ENCODE measurements around the gene FIZ1.

Gene FIZ1, protein sequence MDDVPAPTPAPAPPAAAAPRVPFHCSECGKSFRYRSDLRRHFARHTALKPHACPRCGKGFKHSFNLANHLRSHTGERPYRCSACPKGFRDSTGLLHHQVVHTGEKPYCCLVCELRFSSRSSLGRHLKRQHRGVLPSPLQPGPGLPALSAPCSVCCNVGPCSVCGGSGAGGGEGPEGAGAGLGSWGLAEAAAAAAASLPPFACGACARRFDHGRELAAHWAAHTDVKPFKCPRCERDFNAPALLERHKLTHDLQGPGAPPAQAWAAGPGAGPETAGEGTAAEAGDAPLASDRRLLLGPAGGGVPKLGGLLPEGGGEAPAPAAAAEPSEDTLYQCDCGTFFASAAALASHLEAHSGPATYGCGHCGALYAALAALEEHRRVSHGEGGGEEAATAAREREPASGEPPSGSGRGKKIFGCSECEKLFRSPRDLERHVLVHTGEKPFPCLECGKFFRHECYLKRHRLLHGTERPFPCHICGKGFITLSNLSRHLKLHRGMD

DNA sequence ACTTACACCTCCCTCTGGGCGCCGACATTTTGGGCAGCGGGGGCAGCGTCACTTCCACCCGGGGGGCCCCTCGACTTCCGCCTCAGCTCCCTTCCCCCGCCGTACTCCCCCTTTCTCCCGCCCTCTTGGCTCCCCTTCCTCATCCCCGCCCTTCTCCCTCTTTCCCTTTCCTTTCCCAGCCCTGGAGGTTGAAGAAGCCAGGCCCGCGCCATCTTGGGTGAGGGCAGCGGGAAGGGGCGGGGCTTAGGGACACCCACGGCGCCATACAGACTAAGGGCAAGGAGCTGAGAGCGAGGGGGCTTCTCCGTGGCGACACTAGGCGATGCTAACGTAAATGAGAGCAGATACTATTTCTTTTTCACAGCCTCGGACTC lies at the start of gene FIZ1:
FIZ1 (minus strand) TSS at position 50 of the 374 bp plus-strand sequence. CDS start 1,652 bp downstream, outside the sequence.
- peak; percentile 89 for DNase-seq

DNA sequence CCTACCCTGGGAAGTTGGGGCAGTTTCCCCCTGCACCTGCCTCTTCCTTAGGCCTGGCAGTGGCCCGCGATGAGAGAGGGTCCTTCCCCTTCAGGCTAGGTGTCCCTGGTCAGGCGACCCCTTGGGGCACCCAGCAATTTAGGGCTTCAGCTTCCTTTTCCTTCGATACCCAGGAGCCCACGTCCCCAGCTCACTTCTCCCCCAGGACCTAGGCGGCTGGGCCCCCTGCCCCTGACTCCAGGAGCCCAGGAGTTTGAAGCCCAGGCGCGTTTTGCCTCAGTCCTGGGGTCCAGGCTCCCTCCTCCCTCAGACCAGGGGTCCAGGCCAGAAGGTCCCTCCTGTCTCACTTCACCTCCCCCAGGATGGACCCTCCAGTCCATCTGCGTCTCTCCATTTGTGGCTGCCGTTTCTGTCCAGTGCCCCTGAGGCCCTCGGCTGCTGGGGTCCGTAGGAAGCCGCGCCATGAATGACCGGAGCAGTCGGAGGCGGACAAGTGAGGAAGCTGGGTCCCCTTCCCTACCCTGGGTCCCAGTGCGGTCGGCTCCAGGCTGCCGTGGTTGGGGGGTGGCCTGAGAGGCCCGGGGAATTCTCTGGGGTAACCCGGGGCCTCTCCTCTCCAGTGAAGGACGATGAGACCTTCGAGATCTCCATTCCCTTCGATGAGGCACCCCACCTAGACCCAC lies 49.4 kb upstream of the FIZ1 start:
- DNase-seq: no peak

DNA sequence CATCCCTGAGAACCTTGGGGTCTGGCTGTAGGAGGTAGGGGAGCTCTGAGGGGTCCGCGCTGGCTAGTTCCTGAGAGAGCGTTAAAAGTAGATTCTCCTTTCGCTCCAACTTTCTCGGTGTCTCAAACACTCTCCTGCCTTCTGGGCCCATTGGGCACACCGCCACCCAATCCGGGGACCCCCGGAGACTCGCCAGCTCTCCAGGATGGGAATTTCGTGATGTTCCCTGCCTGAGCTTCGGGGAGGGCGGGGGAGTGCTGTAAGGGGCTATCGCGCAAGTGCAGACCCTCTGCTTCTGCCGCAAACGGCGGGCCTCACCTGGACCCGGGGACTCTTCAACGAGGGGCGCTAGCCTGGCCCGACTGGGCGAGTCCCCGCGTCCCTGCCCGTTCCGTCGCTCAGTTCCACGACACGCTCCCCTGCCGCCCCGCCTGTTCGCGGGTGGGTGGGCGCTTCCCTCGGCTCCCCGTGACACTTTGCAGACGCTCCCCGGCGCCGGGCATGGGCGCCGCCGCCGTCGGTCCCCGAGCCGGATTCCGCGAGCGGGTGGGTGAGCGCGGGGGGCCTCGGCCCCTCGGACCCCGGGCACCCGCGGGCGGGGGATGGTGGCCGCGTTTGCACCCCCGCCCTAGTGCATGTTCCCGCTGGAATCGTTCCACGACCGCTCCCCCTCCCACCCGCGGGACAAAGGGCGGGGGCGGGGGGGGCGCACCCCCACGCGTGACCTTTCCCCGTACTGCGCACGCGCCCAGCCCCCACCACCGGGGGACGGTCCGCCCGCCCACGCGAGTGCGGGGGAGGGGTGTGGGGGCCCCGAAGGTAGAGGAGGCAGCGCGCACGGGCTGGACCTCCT lies 48.6 kb upstream of the FIZ1 start, which contains the start of gene CCDC106:
CCDC106 (plus strand) TSS at position 481 of the 853 bp plus-strand sequence. CDS start 835 bp downstream, outside the sequence.
- peak; percentile 27 for DNase-seq

DNA sequence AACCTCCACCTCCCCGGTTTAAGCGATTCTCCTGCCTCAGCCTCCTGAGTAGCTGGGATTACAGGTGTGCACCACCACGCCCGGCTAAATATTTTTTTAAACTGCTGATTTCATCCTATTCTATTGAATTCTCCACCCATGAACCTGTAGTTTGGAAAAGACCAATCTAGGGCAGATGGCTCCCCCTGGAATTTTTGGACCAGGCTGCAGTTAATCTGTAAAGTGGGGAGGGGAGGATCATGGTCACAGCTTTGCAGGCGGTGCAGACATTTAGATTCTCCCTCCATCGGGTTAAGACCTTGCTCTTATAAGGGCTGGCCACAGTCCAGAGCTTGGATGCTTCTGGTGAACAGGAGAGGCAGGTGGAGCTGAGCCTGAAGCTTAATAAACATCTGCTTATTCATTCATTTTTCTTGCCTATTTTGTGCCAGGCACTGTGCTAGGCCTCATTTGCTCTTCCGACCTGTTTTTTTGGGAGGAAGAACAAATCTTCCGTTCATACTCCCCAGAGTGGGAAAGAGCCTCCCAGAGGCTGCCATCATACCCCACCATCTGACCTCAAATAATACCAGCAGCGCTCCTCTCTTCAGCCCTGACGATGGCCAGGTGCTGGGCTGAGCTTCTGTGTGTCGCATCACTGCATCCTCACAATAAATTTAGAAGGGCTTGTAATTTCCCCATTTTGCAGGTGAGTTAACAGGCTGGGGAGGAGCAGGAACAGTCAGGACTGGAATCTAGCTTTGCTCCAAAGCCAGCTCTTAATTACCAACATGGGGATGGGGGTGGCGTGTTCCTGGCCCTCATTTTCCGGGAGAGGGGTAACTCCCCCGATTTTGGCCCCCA lies 47.8 kb upstream of the FIZ1 start:
- DNase-seq: no peak

DNA sequence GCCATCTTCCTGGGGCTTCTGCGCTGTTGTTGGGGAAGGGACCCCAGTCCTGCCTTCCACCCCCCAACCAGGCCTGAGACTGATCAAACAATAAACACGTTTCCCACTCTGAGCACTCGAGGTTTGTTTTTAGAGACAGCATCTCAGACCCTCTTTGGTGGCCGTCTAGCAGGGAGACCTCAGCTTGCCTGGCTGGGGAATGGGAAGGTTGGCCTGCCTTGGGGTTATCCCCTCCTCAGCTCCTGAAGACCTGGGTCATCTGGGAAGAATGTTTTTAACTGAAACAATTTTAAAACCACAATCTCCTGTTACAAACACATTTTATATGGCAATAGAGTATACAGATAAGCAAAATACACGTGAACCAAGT lies 46.2 kb upstream of the FIZ1 start:
- DNase-seq: no peak

DNA sequence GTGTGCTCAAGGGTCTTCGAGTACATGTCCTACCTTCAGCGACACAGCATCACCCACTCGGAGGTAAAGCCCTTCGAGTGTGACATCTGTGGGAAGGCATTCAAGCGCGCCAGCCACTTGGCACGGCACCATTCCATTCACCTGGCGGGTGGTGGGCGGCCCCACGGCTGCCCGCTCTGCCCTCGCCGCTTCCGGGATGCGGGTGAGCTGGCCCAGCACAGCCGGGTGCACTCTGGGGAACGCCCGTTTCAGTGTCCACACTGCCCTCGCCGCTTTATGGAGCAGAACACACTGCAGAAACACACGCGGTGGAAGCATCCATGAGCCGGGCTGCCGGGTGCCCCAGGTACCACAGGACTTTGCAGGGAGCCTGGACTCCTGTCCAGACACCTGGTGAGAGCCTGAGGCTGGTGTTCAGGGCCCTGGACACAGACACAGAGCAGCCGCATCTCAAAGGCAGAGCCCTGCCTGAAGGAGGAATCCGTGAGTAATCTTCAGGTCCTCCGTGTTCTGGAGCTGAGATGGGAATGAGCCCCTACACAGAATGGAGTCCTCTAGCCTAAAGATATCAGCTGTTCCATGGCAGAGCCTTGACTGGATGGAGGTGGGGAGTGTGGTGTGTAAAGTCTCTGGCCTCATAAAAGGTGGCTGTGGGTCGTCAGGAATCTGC lies 45.7 kb upstream of the FIZ1 start:
- DNase-seq: no peak

DNA sequence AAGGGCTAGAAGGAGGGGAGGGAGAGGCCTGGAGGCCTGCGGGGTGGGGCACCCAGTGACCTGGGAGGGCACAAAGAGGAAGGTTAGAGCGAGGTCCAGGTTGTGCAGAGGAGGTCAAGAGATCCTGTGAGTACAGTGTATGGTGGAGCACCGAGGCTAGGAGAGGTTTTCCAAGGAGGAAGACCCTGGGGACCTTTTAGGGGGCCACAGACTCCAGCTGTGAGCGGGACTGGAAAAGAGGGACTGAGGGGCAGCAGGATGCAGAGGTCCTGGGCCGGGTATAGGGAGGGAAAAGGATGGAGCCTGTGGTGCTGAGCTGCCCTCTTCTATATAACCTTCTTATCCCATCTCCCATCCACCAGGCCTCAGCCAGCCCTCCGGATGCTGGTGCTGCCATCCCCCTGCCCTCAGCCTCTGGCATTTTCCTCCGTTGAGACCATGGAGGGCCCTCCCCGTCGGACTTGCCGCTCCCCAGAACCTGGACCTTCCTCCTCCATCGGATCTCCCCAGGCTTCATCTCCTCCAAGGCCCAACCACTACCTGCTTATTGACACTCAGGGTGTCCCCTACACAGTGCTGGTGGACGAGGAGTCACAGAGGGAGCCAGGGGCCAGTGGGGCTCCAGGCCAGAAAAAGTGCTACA lies 45.0 kb upstream of the FIZ1 start:
- DNase-seq: no peak

DNA sequence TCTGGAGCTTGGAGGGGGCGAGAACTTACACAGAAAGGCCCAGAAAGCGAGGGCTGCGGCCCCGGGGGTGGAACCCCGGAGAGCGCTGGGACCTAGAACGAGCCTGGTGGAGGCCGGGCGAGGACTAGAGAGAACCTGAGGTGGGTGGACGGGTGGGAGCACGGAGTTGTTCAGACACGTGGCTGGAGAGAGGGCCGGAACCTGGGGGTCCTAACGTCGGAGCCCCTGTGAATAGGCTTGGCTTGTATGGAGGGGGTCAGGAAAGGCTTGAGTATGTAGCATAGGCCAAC lies 44.5 kb upstream of the FIZ1 start:
- no peak for DNase-seq

DNA sequence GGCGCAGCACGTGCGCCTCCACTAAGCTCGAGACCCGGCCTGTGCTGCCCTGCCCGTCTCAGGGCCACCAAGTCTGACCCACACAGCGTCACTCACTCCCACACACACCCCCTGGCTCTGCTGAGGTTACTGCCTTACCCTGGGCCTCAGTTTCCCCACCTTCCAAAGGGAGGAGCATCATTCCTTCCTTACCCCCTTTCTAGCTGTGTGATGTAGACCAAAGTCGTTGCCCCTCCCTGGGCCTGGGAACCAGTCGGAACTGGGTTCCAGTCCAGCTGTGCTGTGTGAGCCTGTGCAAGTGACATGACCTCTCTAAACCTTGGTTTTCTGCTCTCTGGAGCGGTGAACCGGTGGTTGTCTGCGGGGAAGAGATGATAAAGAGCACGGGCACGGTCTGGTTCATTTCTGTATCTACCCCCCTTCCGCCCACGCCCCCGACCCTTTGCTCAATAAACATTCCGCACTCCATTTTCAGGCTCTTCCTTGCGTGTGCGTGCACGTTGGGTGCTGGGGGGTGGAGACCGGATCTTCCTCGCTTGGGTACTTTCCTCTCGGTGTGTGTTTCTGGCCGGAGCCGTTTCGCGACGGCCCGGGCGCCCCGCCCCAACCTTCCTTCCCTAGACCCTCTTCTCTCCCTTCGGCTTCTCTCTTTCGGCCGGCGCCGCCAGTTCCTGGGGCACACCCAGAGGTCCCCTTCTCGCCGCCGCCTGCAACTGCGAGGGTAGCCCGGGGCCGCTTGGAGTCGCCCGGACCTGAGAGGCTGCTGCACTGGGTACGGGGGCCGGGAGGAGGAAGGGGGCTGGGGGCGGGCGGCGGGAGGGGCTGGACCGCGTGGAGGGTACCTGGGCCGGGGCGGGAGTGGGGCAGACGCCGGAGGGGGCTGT lies 43.9 kb upstream of the FIZ1 start, which contains the start of gene ZNF581:
ZNF581 (plus strand) TSS at position 647 of the 884 bp plus-strand sequence. CDS start 923 bp downstream, outside the sequence.
- DNase-seq: peak; percentile 24

DNA sequence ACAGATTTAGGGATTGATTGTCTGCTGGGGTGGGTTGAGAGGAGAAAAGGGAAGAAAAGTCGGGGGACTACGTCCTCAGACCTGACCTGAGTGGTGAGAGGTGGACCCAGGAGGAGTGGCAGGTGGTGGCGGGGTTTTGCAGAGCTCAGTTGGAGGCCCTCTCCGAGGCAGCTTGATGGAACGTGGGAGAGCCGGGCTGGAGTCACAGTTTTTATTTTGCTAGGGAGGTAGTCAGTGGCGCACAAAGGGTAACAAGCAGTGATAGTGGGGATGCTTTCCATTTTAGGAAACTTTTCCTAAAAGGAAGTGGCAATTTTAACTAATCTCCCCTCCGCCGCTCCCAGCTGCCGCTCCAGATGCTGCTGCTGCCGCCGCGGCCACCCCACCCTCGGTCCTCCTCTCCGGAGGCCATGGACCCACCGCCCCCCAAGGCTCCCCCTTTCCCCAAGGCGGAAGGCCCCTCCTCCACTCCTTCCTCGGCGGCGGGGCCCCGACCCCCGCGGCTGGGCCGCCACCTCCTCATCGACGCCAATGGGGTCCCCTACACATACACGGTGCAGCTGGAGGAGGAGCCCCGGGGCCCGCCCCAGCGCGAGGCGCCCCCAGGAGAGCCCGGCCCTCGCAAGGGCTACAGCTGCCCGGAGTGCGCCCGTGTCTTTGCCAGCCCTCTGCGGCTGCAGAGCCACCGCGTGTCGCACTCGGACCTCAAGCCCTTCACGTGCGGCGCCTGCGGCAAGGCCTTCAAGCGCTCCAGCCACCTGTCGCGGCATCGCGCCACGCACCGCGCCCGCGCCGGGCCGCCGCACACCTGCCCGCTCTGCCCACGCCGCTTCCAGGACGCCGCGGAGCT lies 43.1 kb upstream of the FIZ1 start:
- DNase-seq: no peak

DNA sequence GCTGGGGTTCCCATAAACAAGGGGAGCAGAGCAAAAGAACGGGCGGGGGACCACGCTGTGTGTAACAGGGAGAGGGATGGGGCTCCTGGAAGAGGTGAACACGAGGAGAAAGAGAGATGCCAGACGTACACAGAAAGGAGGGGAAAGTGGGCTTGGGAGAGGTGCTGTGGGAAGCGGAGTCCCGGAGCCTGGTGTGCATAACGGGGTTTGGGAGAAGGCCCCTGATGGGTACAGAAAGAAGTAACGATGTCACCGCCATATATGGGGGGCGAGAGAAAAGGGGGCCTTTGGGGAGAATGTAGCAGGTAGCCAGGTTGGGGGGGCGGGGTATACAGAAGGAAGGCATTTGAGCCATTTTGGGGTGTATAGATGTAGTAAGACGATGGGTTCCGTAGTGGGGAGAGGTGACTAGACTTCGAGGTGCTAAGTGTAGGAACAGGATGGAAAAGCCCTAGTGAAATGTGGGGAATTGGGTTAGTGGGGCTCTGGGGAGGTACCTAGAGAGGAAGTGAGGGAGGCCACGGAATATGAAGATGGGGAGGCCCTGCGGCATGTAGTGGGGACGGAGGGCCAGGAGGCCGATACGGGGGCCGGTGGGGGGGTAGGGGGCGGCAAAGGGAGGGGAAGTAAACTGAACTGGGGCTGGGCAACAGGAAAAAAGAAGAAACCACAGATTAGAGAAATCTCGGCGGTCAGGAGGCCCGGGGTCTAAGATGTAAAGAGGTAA lies 42.3 kb upstream of the FIZ1 start:
- no peak for DNase-seq

DNA sequence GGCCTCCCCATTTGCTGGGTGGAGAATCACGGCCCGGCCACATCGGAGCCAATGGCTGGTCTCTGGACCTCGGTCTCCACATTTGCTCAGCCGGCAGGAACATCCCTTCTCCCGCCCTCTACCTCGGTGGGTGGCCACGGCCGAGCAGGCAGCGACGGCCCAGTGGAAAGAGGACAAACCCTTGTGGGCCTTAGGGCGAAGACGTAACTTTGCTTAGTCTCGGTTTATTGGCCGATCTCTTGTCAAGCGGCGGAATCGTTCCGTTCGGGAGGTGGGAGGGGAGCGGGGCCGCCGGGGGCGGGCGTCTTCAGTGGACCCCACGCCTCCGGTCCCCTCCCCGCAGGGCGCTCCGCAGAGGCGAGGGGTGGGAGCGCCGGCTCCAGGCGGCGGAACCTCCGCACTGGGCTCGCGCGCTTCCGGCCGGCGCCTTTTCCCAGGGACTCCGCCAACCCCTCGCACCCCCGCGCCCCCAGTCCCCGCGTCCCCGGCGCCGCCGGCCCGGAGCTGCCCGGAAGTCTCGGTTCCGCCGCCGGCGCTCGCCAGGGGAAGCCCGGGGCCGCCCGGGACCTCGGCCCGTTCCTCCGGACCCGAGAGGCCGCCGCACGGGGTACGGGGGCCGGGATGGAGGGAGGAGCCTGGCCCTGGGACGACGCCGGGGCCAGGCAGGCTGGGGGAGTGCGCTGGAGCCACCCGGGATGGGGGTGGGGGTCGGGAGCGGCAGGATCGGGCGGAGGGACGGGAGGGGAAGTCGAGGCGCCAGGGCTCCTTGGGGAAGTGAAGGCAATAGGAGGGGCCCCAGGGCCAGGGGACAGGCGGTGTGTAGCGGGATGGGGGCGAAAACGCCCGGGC lies 41.5 kb upstream of the FIZ1 start, which contains the start of gene ZNF580:
ZNF580 (plus strand) TSS at position 426 of the 849 bp plus-strand sequence. CDS start 1,507 bp downstream, outside the sequence.
- no peak for DNase-seq

DNA sequence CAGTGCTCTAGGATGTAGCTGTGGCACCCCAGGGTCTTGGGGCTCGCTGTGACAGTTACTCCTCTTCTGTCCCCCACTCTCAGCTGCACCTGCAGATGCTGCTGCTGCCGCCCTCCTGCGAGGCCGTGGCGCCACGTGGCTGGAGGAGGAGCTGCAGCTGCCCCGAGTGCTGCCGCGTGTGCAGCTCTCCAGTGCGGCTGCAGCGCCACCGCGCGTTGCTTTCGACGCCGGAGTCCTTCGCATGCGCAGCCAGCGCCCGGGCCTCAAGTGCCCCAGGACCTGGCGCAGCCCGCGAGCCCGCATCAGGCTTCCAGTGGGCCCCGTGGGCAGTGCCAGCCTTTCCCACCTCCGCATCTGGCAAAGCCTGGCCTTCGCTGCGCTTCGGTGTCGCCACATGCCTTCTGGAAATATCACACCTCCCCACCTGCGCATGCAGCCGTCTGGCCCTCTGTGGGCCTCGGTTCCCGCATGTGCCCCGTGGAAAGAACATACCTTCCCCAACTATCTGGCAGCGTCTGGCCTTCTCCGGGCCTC lies 40.8 kb upstream of the FIZ1 start:
- no peak for DNase-seq

DNA sequence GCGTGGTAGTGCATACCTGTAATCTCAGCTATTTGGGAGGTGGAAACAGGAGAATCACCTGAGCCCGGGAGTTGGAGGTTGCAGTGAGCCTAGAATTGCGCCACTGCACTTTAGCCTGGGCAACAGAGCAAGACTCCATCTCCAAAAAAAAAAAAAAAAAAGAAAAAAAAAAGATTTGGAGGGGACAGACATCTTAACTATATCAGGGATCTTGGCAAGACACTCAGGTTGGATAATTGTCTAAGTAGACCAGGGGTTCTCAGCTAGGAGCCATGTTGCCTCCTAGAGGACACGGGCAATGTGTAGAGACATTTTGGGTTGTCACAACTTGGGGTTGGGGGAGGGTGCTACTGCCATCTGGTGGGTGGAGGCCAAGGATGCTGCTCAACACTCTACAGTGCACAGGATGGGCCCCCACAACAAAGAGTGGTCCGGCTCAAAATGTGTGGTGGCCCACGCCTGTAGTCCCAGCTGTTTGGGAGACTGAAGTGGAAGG lies 39.6 kb upstream of the FIZ1 start:
- no peak for DNase-seq

DNA sequence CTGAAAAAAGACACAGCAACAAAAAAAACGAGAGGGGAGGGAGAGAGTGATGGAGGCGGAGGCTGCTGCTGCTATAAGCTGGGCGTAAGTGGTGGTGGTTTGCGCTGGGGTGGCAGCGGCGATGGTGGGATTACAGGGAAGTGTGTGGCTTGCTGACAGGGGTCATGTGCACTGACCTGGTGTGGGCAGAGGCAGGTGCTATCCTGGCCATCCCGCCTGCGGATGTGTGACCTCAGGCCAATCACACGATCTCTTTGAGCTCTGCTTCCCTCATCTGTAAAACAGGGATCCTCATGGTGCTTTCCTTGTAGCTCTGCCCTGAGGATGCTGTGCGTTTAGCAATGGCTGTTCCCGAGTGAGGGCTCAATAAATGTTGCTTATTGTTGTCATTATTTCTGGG lies 38.2 kb upstream of the FIZ1 start:
- no peak for DNase-seq

DNA sequence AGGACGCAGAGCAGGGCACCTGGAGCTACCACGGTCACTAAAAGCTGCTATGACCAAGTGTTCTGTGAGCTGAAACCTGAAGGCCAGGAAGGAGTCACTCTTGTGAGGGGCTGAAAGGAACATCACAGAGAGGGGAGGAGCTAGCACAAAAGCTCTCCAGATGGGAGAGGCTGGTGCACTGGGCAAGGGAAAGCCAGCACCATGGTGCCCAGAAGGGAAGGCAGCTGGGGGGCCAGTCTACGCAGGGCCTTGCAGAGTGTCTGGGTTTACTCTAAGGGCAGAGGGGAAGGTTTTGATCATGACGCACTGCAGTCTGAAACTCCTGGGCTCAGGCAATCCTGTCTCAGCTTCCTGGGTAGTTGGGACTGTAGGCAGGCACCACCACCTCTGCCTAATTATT lies 37.4 kb upstream of the FIZ1 start:
- no peak for DNase-seq

All from NCI-H2081 treated with DMSO at 0.1 percent for 48 hours (cell line).